DND-41 (cell line): Measurements from ENCODE around the gene SMARCAL1.

Source experiments
- EZH2 ChIP-seq: IDR thresholded peaks from 3 replicates; pipeline ENCODE4 v1.6.1; 2012; ENCODE audit warnings: borderline replicate concordance, low read depth, mild to moderate bottlenecking, moderate library complexity, low read length, inconsistent platforms; ENCODE audit not compliant: severe bottlenecking
- TF ChIP-seq, protein P1 (sequence below): IDR thresholded peaks from 2 replicates; pipeline ENCODE4 v1.5.1; 2012; ENCODE audit warnings: borderline replicate concordance, low read length, moderate library complexity, mild to moderate bottlenecking; ENCODE audit not compliant: poor library complexity, severe bottlenecking; ENCODE audit errors: extremely low read depth

DNA sequence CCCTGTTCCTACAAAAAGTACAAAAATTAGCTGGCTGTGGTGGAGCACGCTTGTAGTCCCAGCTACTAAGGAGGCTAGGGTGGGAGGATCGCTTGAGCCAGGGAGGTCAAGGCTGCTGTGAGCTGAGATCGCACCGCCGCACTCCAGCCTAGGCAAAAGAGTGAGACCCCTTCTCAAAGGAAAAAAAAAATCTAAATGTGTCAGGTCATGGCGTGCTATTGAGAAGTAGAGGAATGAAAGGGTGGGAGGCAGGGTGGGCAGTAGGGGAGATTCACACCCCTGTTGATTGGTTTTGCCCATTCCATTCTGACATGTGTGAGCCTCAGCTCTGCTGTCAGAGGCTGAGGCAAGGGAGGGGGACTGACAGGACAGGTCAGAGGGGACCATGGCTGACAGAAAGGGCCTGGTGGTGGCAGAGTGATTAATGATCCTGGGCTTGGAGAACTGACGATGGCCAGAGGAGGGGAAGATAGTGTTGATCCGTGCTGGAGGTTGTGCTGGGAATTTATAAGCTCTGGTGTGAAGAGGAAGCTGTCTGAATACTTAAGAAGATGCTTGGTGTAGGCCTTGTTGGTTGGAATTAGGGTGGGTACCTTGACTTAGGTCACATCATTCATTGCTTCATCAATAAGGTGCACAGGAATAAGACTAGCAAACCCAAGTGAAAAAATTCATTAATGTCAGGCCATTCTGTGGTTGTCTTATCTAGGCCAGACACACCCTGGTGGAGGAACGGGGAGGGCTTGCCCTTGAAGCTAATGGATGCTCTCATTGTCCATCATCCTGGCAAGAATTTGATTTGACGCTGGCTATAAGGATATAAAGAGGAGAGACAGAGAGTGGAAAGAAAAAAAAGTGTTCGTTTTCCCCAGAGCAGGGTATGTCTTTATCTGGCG, 19.1 kb upstream of the SMARCAL1 start:
- TF ChIP-seq, protein P1, sequence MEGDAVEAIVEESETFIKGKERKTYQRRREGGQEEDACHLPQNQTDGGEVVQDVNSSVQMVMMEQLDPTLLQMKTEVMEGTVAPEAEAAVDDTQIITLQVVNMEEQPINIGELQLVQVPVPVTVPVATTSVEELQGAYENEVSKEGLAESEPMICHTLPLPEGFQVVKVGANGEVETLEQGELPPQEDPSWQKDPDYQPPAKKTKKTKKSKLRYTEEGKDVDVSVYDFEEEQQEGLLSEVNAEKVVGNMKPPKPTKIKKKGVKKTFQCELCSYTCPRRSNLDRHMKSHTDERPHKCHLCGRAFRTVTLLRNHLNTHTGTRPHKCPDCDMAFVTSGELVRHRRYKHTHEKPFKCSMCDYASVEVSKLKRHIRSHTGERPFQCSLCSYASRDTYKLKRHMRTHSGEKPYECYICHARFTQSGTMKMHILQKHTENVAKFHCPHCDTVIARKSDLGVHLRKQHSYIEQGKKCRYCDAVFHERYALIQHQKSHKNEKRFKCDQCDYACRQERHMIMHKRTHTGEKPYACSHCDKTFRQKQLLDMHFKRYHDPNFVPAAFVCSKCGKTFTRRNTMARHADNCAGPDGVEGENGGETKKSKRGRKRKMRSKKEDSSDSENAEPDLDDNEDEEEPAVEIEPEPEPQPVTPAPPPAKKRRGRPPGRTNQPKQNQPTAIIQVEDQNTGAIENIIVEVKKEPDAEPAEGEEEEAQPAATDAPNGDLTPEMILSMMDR = no peak
- TF ChIP-seq EZH2 = no peak
